Upper lobe of left lung (tissue), 6 donors: Measurements from ENCODE around the gene KIR3DL1. TPM values are rescaled to one million over a fixed set of nuclear protein-coding genes. Genes with fewer than 3 reads are reported as not detected.
"Not testable (repeated sequence)": the region's sequence is repeated elsewhere in the genome, so short reads cannot be mapped to it uniquely, and the experiment has no call there.

Experiments used
- ATAC-seq, 2 donors: fragments of 200-7000 bp; cut with Tn5 transposase; one replicate each; pipeline ENCODE4 v1.9.1; 2022; ENCODE audit warnings: mild to moderate bottlenecking in 2 of 2, moderate library complexity in 2 of 2; ENCODE audit not compliant: low FRiP score in 2 of 2
- DNase-seq, 2 donors: peaks; one replicate each; pipeline ENCODE4 v3.0.0-alpha.2; 2019 to 2020
- H3K27ac ChIP-seq, 4 donors: fragments of 200-600 bp; sonication (generic); one replicate each; pipeline ENCODE4 v1.5.1; 2016 to 2019
- H3K27me3 ChIP-seq, 4 donors: fragments of 200-600 bp; sonication (generic); one replicate each; pipeline ENCODE4 v1.5.1; 2017 to 2019
- H3K36me3 ChIP-seq, 4 donors: fragments of 200-600 bp; sonication (generic); one replicate each; pipeline ENCODE4 v1.5.1; 2016 to 2019
- H3K4me1 ChIP-seq, 4 donors: fragments of 200-600 bp; sonication (generic); one replicate each; pipeline ENCODE4 v1.5.1; 2018 to 2019
- H3K4me3 ChIP-seq, 4 donors: fragments of 200-600 bp; sonication (generic); one replicate each; pipeline ENCODE4 v1.5.1; 2017 to 2019; ENCODE audit warnings: mild to moderate bottlenecking in 2 of 4, moderate library complexity in 1 of 4
- H3K9me3 ChIP-seq, 4 donors: fragments of 200-600 bp; sonication (generic); one replicate each; pipeline ENCODE4 v1.5.1; 2018 to 2019
- EP300 ChIP-seq, 4 donors: sonication (generic); formaldehyde crosslinking; IDR thresholded peaks; one replicate each; pipeline ENCODE4 v1.5.1; 2017; ENCODE audit warnings: antibody characterized with exemption in 4 of 4, control low read depth in 2 of 4
- POLR2A ChIP-seq, 4 donors: fragments of 450-650 bp; IDR thresholded peaks; one replicate each; pipeline ENCODE4 v1.5.1; 2016 to 2017; ENCODE audit warnings: antibody characterized with exemption in 4 of 4, mild to moderate bottlenecking in 2 of 4
- POLR2AphosphoS5 ChIP-seq, 2 donors: sonication (generic); formaldehyde crosslinking; IDR thresholded peaks; one replicate each; pipeline ENCODE4 v1.5.1; 2017; ENCODE audit warnings: antibody characterized with exemption in 2 of 2
- WGBS, 2 donors: methylation state at CpG; one replicate each; pipeline ENCODE4 v1.1.5; 2017 to 2018; 5-methylcytosine and 5-hydroxymethylcytosine counted together
- total RNA-seq, 6 donors: library from RNA; depleted of rRNA in 4 of 6; stranded (reverse); fragments of >200 nt in 4 of 6; gene quantifications; one replicate each; pipeline versions ENCODE4 v1.1.0 to v1.2.1, GENCODE V29; 2016 to 2021
- TF ChIP-seq, protein P1 (sequence below), 6 experiments: fragments of 450-650 bp in 4 of 6; fragments of 200-600 bp in 2 of 6; sonication (generic) in 2 of 6; IDR thresholded peaks; one replicate each; pipeline ENCODE4 v1.5.1; 2016 to 2019; ENCODE audit warnings: antibody characterized with exemption in 6 of 6
- donor health status: DM: no; HTN: no; CAD: no; lungs with moderate emphysema.
- donor health status: DM: no; HTN: yes; CAD: no; lungs with severe emphysema.

Gene KIR3DL1
- total RNA-seq, 6 donors from 2014 or later, result 0.15 to 0.88 (median 0.20) TPM; not detected in 3

DNA sequence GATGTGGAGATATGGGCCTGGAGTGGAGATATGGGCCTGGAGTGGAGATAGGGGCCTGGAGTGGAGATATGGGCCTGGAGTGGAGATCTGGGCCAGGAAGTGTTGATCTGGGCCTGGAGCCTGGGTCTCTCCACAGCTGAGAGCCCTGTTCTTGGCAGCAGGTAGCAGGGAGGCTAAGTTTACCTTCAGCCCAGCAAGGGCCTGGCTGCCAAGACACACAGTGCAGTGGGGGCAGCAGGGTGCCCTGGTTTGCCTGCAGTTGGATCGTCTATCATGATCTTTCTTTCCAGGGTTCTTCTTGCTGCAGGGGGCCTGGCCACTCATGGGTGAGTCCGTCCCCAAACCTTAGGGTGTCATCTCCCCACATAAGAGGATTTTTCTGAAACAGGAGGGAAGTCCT is 34.7 kb downstream of the KIR3DL1 start:
- WGBS, 2 donors, result 25 to 49% methylated on average over 2 of the region's 2 CpGs
- TF ChIP-seq POLR2A (IDR thresholded peaks at IDR 0.05) (no peak), EP300 (IDR thresholded peaks at IDR 0.05) (no peak), POLR2AphosphoS5 (IDR thresholded peaks at IDR 0.05) (no peak)
- TF ChIP-seq, protein P1, sequence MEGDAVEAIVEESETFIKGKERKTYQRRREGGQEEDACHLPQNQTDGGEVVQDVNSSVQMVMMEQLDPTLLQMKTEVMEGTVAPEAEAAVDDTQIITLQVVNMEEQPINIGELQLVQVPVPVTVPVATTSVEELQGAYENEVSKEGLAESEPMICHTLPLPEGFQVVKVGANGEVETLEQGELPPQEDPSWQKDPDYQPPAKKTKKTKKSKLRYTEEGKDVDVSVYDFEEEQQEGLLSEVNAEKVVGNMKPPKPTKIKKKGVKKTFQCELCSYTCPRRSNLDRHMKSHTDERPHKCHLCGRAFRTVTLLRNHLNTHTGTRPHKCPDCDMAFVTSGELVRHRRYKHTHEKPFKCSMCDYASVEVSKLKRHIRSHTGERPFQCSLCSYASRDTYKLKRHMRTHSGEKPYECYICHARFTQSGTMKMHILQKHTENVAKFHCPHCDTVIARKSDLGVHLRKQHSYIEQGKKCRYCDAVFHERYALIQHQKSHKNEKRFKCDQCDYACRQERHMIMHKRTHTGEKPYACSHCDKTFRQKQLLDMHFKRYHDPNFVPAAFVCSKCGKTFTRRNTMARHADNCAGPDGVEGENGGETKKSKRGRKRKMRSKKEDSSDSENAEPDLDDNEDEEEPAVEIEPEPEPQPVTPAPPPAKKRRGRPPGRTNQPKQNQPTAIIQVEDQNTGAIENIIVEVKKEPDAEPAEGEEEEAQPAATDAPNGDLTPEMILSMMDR (IDR thresholded peaks at IDR 0.05), result no peak
- ATAC-seq, result no peak

DNA sequence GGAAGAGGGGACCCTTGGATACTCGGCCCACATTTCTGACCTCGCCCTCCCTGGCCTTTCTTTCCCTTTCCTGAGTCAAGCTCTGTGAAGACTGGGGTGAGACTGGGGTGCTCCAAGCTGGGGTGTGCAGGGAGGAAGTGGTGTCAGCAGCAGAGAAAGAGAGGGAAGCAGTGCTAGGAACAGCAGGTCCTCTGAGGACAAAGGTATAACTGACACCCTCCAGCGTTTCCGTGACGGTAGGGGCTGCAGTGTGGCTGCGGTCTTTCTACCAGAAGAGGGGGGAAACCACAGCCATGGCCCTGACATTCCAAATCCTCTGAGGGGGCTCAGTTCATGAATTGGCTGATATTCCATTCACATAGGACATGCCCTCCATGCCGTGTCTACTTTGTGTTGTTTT is 35.1 kb downstream of the KIR3DL1 start:
- Histone ChIP-seq H3K4me1 (no peaks in the 10 kb centered on the region), H3K27me3 (no peaks in the 10 kb centered on the region), H3K9me3 (no peaks in the 10 kb centered on the region), H3K36me3 (no peaks in the 10 kb centered on the region), H3K4me3 (no peak overlapping the region), H3K27ac (no peak overlapping the region)
- DNase-seq (no peak), ATAC-seq (no peak)
- TF ChIP-seq POLR2AphosphoS5 (IDR thresholded peaks at IDR 0.05) (no peak), POLR2A (IDR thresholded peaks at IDR 0.05) (no peak), EP300 (IDR thresholded peaks at IDR 0.05) (no peak)
- TF ChIP-seq, protein P1 (IDR thresholded peaks at IDR 0.05), result no peak
- WGBS, 2 donors, result 61 to 71% methylated on average over 7 of the region's 7 CpGs

More for the DNA sequence above, 34.7 kb downstream of the KIR3DL1 start:
- Histone ChIP-seq H3K4me3 (no peak overlapping the region), H3K27ac (no peak overlapping the region), H3K9me3 (no peaks in the 10 kb centered on the region), H3K27me3 (no peaks in the 10 kb centered on the region), H3K36me3 (no peaks in the 10 kb centered on the region), H3K4me1 (no peaks in the 10 kb centered on the region)
- DNase-seq, result peak in 1 of 2 donors; percentile 2

DNA sequence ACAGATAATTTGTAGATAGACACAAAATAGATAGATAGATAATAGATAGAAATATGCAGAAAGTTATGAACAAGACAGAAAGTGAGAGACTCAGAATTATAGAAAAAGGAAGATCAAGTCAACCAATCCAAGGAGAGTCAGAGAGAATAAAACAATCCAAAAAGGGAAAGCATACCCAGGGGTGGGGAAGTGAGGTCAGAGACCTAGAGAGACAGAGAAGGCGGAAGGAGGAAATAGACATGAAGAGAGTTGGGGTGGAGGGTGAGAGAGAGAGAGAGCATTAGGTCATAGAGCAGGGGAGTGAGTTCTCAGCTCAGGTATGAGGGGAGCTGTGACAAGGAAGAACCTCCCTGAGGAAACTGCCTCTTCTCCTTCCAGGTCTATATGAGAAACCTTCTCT is 39.0 kb downstream of the KIR3DL1 start:
- H3K4me1 ChIP-seq, H3K9me3 ChIP-seq, H3K27me3 ChIP-seq, H3K36me3 ChIP-seq, H3K27ac ChIP-seq, H3K4me3 ChIP-seq, DNase-seq, ATAC-seq: not testable (repeated sequence)
- 54 to 60% methylated on average over 1 of the region's 1 CpG for WGBS, 2 donors

DNA sequence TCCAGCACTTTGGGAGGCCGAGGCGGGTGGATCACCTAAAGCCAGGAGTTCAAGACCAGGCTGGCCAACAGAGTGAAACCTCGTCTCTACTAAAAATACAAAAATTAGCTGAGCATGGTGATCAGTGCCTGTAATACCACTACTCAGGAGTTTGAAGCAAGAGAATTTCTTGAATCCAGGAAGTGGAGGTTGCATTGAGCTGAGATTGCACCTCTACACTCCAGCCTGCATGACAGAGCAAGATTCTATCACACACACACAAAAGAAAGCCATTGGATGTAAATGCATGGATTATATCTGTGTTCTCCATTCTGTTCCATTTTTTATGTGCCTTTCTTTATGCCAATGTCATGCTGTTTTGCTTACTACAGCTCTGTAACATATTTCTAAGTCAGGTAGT is 42.2 kb downstream of the KIR3DL1 start:
- not testable (repeated sequence) for H3K27me3 ChIP-seq, H3K36me3 ChIP-seq, DNase-seq, H3K4me1 ChIP-seq, H3K9me3 ChIP-seq, H3K4me3 ChIP-seq, ATAC-seq, H3K27ac ChIP-seq
- 87 to 95% methylated on average over 3 of the region's 3 CpGs for WGBS, 2 donors

DNA sequence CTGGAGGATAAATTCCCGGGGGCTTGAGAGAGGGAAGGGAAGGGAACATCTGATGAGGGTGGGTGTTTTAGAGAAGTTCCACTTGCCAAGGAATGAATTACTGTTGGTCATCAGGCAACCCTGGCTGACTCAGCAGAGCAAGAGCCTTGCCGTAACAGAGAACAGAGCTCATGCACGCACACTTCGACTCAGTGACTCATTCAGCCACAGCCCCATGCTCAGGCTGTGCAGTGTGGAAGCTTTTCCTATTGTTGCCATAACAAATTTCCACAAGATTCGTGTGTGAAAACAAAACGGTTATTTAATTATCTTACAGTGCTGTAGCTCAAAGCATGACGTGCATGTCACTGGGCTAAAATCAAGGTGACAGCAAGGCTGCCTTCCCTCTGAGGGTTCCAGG is 43.2 kb downstream of the KIR3DL1 start:
- not testable (repeated sequence) for H3K9me3 ChIP-seq, H3K27ac ChIP-seq, H3K4me3 ChIP-seq, H3K4me1 ChIP-seq, ATAC-seq, H3K27me3 ChIP-seq, H3K36me3 ChIP-seq
- WGBS, 2 donors, result 60 to 67% methylated on average over 7 of the region's 7 CpGs
- peak in 1 of 2 donors; percentile 42 for DNase-seq

DNA sequence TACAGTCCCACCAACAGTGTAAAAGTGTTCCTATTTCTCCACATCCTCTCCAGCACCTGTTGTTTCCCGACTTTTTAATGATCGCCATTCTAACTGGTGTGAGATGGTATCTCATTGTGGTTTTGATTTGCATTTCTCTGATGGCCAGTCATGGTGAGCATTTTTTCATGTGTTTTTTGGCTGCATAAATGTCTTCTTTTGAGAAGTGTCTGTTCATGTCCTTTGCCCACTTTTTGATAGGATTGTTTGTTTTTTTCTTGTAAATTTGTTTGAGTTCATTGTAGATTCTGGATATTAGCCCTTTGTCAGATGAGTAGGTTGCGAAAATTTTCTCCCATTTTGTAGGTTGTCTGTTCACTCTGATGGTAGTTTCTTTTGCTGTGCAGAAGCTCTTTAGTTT is 47.2 kb downstream of the KIR3DL1 start:
- not testable (repeated sequence) for H3K4me3 ChIP-seq, H3K36me3 ChIP-seq, ATAC-seq, DNase-seq, H3K4me1 ChIP-seq, H3K9me3 ChIP-seq, H3K27me3 ChIP-seq, H3K27ac ChIP-seq
- 67% methylated on average over 2 of the region's 3 CpGs; no CpG with 5 or more reads in 1 of the 2 donors for WGBS, 2 donors

DNA sequence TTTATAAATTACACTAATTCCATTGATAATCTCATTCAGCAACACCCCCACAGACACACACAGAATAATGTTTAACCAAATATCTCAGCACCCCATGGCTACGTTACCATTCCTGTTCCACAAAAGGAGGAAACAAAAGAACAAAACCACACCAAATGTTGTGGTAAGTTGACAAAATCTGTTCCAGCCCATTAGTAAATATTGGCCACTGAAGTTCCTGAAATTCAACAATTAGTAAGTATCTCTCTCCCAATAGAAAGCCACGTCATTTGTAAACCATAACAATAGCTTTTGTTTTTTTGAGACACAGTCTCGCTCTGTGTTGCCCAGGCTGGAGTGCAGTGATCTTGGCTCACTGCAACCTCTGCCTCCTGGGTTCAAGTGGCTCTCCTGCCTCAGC is 55.4 kb downstream of the KIR3DL1 start:
- Histone ChIP-seq H3K27ac (peak overlapping the region in 1 of 4 donors; percentile 61), H3K4me3 (no peak overlapping the region), H3K36me3 (no peaks in the 10 kb centered on the region), H3K9me3 (no peaks in the 10 kb centered on the region), H3K4me1 (no peaks in the 10 kb centered on the region), H3K27me3 (no peaks in the 10 kb centered on the region)
- WGBS, 2 donors, result 45 to 53% methylated on average over 3 of the region's 3 CpGs
- DNase-seq (no peak), ATAC-seq (no peak)
- TF ChIP-seq POLR2AphosphoS5 (IDR thresholded peaks at IDR 0.05) (no peak), POLR2A (IDR thresholded peaks at IDR 0.05) (no peak), EP300 (IDR thresholded peaks at IDR 0.05) (no peak)
- TF ChIP-seq, protein P1 (IDR thresholded peaks at IDR 0.05), result no peak
